CD4-positive, alpha-beta T cell treated with Interleukin-1 beta for 1 hour (primary cell): Measurements from ENCODE around the gene JPH3.
"Not testable (repeated sequence)": the region's sequence is repeated elsewhere in the genome, so short reads cannot be mapped to it uniquely, and the experiment has no call there.

Source experiments
- DNase-seq, 2 donors: peaks; one replicate each; pipeline ENCODE4 v3.0.0-alpha.2; 2020 to 2022

The JPH3 gene

DNA sequence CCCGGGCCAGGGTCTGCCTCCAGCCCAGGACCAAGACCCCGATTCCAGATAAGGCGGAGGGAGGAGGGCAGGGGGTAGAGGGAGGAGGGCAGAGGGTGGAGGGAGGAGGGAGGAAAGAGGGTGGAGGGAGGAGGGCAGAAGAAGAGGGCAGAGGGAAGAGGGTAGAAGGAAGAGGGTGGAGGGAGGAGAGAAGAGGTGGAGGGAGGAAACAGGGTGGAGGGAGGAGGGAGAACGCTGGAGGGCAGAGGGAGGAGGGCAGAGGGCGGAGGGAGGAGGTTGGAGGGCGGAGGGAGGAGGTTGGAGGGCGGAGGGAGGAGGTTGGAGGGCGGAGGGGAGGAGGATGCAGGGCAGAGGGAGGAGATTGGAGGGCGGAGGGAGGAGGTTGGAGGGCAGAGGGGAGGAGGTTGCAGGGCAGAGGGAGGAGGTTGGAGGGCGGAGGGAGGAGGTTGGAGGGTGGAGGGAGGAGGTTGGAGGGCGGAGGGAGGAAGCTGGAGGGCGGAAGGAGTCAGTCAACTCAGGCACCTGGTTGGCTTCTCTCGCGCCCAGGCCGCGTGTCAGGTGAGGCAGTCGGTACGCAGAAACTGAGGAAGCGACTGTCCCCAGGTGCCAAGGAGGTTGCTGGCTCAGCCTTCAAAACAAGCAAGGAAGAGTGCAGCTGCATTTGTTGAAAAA is 98.2 kb downstream of the JPH3 start:
- DNase-seq = peak in 1 of 2 donors; percentile 16

- no peak for DNase-seq
Observed at GRCh38 chr16:87701078-87701460, 98.8 kb downstream of the JPH3 start.

GRCh38 chr16:87701505-87701921 is 99.2 kb downstream of the JPH3 start:
- DNase-seq = peak in 1 of 2 donors; percentile 21

DNA sequence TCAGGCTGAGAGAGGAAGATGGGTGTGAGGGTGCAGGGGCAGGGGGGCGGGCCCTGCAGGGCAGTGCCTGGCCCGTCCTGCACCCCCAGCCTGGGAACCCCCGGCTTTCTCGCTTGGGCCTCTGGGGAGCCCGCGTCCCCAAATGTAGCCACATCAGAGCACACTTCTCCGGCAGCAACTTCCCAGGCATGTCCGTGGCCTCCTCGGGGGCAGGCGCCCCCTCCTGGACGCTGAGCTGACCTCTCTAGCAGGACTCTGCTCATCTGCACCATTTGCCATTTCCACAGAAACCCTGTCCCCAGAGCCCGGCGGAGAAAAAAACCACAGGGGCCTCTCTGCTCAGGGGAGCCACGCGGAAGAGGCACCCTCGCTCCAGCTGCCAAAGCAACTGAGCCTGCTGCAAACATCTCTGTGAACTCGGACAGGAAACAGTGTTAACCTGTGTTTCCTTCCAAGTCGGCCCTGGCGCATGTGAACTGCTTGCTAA is 100.1 kb downstream of the JPH3 start:
- peak; percentile 32 to 47 for DNase-seq

- no peak for DNase-seq
Observed at GRCh38 chr16:87703071-87703470, 100.8 kb downstream of the JPH3 start.

DNA sequence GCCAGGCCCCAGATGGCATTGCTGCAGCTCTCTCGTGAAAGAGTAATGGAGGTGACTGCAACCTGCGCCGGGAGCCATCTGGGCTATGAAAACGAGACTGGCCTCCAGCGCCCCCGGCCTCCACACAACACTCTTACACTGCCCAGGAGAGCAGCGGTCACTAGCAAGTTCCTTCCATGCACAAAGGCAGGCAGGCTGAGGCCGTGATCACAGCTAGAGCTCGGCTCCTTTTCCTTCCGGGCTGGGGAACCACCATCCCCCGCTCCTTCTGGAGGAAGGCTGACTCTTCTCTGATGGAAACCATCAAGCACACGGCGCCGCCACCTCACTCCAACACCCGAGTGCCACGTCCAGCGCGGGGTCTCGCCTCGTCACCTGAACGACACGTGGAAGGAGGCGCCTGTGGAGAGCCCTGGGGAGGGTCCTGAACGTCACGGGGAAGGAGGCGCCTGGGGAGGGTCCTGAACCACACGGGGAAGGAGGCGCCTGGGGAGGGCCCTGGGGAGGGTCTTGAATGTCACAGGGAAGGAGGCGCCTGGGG is 101.6 kb downstream of the JPH3 start:
- DNase-seq = no peak

DNA sequence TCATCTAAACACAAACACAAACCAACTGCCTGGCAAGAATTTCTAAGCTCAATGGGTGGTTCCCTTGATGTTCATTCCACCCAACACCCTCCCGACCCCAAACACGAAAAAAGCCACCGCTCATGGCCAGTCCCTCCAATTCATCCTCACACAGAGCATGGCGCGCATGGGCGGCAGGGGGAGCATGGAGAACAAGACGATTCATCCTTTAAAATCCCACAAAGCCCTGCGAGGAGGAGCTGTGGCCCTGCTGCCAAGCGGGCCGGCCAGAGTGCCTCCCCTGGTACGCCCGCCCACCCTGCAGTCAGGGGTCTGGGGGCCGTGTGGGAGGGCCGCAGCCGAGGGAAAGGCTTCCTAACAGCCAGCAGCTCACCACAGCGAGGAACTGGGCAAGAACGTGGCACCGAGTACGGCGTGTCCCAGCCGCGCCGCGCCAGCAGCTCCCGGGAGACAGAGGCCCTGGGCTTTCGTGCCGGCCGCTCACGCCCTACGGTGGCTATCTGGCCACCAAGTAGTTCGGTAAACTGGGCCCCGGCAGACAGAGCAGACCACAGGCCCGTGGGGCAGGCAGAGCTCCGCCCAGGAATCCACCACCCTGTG is 102.5 kb downstream of the JPH3 start:
- no peak for DNase-seq

DNA sequence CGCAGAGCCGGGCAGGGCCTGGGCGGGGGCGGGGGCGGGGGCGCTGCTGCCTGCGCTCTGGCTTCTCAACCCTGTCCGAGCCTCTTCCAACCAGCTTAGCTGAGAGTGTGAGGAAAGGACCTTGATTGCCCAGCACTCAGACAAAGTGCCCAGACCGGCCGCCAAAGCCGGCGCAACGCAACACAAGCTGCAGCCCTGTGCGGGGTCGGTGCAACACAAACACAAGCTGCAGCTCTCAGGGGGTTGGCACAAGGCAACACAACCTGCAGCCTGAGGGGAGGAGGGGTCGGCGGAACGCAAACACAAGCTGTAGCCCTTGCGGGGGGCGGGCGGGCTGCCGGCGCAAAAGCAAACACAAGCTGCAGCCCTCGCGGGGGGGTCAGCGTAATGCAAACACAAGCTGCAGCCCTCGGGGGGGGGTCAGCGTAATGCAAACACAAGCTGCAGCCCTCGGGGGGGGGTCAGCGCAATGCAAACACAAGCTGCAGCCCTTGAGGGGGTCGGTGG is 103.5 kb downstream of the JPH3 start:
- DNase-seq = no peak

DNA sequence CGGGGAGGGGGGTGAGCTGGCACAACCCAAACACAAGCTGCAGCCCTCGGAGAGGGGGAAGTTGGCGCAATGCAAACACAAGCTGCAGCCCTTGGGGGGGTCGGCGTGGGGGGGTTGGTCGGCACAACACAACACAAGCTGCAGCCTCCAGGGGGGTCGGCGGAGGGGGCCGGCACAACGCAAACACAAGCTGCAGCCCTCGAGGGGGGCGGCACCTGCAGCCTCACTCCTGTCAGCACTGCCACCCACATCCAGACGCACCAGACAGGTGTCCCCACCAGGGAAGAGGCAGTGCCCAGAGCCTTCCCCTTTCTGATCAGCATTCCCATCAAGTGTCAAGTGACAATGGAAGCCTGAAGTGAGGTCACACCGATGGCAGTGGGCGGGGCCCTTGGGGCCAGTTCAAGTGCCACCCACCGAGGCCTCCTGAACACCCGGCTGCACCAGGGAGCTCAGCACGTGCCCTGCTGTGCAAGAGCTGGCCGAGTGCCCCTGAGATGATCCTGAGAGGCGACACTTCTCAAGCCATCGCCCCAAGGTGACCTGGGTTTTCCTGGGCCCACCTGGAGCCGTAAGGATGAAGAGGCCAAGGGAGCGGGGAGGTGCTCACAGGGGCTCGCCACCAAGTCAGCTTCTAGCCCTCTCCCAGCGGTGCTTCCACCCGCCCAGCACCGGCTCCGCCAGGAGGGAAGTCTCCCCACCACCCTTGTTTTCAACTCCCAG is 104.1 kb downstream of the JPH3 start:
- no peak for DNase-seq

DNA sequence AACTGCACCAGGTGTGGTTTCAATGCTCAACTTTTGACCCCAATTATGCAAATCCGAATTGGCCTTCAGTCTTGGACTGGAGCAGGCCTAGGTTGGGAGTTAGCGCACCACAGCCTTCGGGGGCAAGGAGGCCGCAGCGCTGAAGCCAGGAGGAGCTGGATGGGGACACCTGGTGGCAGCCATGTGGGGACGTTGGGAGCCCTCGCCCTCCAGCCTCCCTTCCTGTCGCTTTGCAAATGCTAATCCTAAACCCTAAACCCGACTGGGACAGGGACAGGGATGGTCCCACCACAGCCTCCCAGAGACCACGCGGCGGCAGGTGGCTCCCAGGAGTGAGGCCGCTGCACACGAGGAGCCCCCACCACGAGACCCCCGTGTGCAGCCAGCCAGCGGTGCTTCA is 104.8 kb downstream of the JPH3 start:
- no peak for DNase-seq

DNA sequence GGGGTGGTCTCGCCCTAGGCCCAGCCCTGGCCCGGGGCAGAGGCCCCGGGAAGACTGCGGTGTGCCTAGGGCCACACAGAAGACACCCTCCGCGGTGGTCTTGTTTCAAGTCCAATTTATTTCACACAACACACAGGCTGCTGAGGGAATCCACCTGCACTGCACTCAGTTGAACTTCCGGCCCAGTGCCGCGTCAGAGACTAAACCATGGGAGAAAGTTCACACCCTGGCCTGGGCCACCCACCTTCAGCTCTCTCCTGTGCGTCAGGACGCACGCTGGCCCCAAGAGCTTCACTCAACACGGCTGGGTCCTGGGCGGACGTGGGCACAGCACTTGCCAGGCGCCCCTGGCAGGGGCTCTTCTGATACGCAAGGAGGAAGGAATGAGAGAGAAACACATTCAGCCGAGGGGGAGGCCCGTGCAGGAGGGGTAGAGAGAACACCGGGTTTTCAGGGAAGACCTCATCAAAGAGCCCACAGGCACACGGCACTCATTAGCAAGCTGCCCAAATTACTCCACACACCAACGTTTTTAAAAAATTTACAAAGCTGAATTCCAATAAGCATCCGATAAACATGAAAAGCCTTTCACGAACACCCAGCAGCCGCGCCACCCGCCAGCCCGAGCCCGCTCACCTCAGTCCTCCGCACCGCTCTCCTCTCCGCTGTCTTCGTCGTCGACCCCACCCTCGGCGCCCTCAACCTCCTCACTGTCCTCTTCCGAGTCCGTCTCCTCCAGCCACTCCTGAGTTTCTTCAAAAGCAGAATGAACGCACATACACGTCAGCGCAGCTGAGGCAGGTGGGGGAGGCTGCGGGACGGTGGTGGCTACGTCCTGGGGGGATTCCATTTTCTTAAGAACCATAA is 105.6 kb downstream of the JPH3 start:
- DNase-seq = no peak

GRCh38 chr16:87708881-87709638 is 106.8 kb downstream of the JPH3 start:
- no peak for DNase-seq

GRCh38 chr16:87709677-87710076 is 107.4 kb downstream of the JPH3 start:
- no peak for DNase-seq

DNA sequence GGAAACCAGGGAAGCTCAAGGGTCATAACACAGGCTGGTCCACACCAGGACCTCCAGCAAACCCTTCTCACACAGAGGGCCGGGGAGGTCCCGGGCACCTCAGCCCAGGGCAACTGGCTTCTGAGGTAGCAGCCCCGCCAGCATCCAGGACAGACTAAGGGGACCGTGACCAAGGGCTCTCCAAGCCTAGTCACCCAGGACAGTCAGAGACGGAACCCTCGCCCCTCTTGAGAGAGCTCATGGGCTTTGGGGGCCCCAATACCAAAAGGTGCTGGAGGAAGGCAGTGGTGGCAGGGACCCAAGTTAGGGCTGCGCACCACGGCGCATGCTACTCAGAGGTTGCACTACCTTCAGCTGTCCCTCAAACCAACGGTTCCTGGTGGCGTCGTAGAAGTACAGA is 108.6 kb downstream of the JPH3 start:
- no peak for DNase-seq

GRCh38 chr16:87712184-87712762 is 110.0 kb downstream of the JPH3 start:
- DNase-seq = no peak

- peak; percentile 54 to 69 for DNase-seq
Observed at GRCh38 chr16:87713451-87714229, 111.3 kb downstream of the JPH3 start.

DNA sequence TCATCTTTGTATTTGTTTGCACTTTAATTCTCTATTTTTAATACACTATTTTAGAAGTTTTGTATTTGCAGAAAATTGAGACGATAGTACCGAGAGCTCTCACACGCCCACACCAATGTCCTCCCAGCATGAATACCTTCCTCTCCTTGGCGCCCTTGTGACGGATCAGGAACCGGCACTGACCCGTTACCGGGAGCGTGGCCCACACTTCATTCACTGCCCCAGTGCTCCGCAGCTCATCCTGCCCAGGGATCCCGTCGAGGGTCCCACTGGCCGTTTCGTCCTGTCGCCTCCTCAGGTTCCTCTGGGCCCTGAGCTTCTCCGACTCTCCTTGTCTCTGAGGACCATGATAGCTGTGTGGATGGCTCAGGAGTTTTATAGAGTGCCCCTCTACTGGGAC is 112.9 kb downstream of the JPH3 start:
- DNase-seq = no peak

- DNase-seq = no peak
Observed at GRCh38 chr16:87715658-87716057, 113.3 kb downstream of the JPH3 start.

DNA sequence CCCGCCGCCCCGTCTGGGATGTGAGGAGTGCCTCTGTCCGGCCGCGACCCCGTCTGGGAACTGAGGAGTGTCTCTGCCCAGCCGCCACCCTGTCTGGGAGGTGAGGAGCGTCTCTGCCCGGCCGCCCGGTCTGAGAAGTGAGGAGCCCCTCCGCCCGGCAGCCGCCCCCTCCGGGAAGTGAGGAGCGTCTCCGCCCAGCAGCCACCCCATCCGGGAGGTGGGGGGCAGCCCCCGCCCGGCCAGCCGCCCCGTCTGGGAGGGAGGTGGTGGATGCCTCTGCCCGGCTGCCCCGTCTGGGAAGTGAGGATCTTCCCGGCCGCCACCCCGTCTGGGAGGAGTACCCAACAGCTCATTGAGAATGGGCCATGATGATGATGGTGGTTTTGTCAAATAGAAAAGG is 116.5 kb downstream of the JPH3 start:
- DNase-seq = not testable (repeated sequence)

GRCh38 chr16:87720446-87720845 is 118.1 kb downstream of the JPH3 start:
- DNase-seq = no peak
